Activated CD8-positive, alpha-beta memory T cell treated with anti-CD3 and anti-CD28 coated beads for 1 hour (primary cell): Measurements from ENCODE around the gene SLC38A8.

ENCODE experiments used
- DNase-seq, 2 donors: peaks; one replicate each; pipeline ENCODE4 v3.0.0-alpha.2; 2020; ENCODE audit warnings: low read depth in 1 of 2; ENCODE audit errors: extremely low read depth in 1 of 2

SLC38A8 gene

GRCh38 chr16:84042308-84042878, at the start of gene SLC38A8:
TSS of gene SLC38A8 (minus strand) at chr16:84042795. CDS start at chr16:84042157, 638 bp downstream.
- no peak for DNase-seq

- no peak for DNase-seq
Measured at GRCh38 chr16:84091460-84091859, 48.9 kb upstream of the SLC38A8 start.

- no peak for DNase-seq
Measured at GRCh38 chr16:84090211-84090610, 47.6 kb upstream of the SLC38A8 start.

GRCh38 chr16:84088695-84089395, 46.2 kb upstream of the SLC38A8 start:
- DNase-seq: peak; percentile 13 to 18

GRCh38 chr16:84087466-84088151, 45.0 kb upstream of the SLC38A8 start:
- DNase-seq: no peak

- no peak for DNase-seq
Measured at GRCh38 chr16:84087001-84087400, 44.4 kb upstream of the SLC38A8 start.

- DNase-seq: no peak
Measured at GRCh38 chr16:84086341-84086740, 43.7 kb upstream of the SLC38A8 start.

- no peak for DNase-seq
Measured at GRCh38 chr16:84085773-84086172, 43.2 kb upstream of the SLC38A8 start.

- DNase-seq: no peak
Measured at GRCh38 chr16:84085271-84085667, 42.7 kb upstream of the SLC38A8 start.

GRCh38 chr16:84084570-84085270, 42.1 kb upstream of the SLC38A8 start:
- DNase-seq: peak; percentile 27 to 43

- no peak for DNase-seq
Measured at GRCh38 chr16:84082835-84083569, 40.4 kb upstream of the SLC38A8 start.

- DNase-seq: no peak
Measured at GRCh38 chr16:84082110-84082509, 39.5 kb upstream of the SLC38A8 start.

GRCh38 chr16:84081446-84081989, 38.9 kb upstream of the SLC38A8 start:
- no peak for DNase-seq

- DNase-seq: no peak
Measured at GRCh38 chr16:84080813-84081212, 38.2 kb upstream of the SLC38A8 start.

GRCh38 chr16:84080378-84080777, 37.8 kb upstream of the SLC38A8 start:
- DNase-seq: no peak

GRCh38 chr16:84079664-84080063, 37.1 kb upstream of the SLC38A8 start:
- DNase-seq: no peak

- no peak for DNase-seq
Measured at GRCh38 chr16:84075376-84075775, 32.8 kb upstream of the SLC38A8 start.

- DNase-seq: no peak
Measured at GRCh38 chr16:84074721-84075120, 32.1 kb upstream of the SLC38A8 start.

- DNase-seq: no peak
Measured at GRCh38 chr16:84072014-84072413, 29.4 kb upstream of the SLC38A8 start.

GRCh38 chr16:84071121-84071520, 28.5 kb upstream of the SLC38A8 start:
- DNase-seq: no peak

- DNase-seq: no peak
Measured at GRCh38 chr16:84069540-84069939, 26.9 kb upstream of the SLC38A8 start.
